Urinary bladder (tissue), 4 donors: ENCODE measurements around the gene GPC4. TPM values are rescaled to one million over a fixed set of nuclear protein-coding genes. Genes with fewer than 3 reads are reported as not detected.

ENCODE experiments used
- DNase-seq: peaks from one replicate; pipeline ENCODE4 v3.0.0-alpha.2; 2015; ENCODE audit errors: extremely low spot score
- H3K27ac ChIP-seq: one replicate; pipeline ENCODE4 v1.5.1; 2013; ENCODE audit warnings: low read depth, mild to moderate bottlenecking, moderate library complexity
- H3K36me3 ChIP-seq: one replicate; pipeline ENCODE4 v1.6.1; 2013; ENCODE audit warnings: mild to moderate bottlenecking, moderate library complexity; ENCODE audit not compliant: insufficient read depth
- H3K4me1 ChIP-seq: one replicate; pipeline ENCODE4 v1.6.1; 2013; ENCODE audit warnings: mild to moderate bottlenecking, moderate library complexity; ENCODE audit not compliant: insufficient read depth
- H3K4me3 ChIP-seq: one replicate; pipeline ENCODE4 v1.5.1; 2013; ENCODE audit warnings: low read depth, low read length
- WGBS: extraction: QIAGEN DNeasy Blood & Tissue Kit; methylation state at CpG from one replicate; pipeline ENCODE4 v1.1.7; 2013; 5-methylcytosine and 5-hydroxymethylcytosine counted together
- polyA plus RNA-seq: library from polyadenylated mRNA; stranded (reverse); fragments of 200-250 nt; gene quantifications from one replicate; pipeline ENCODE4 v1.2.3, GENCODE V29; 2013
- total RNA-seq: library from RNA; depleted of rRNA; stranded (reverse); fragments of >200 nt; gene quantifications from one replicate; pipeline ENCODE4 v1.2.3, GENCODE V29; 2014
- donor health status: healthy with polysubstance abuse.
- donor health status: healthy.

GPC4 gene
- total and polyA plus RNA-seq, 2 donors, result 16.9 to 18.3 TPM

GRCh38 chrX:133250184-133251100, 164.8 kb downstream of the GPC4 start:
- WGBS, result 30% methylated on average over 5 of the region's 5 CpGs
- no peak for DNase-seq
- no peak overlapping the region for H3K27ac ChIP-seq

More at GRCh38 chrX:133250184-133251100, 164.8 kb downstream of the GPC4 start:
- H3K36me3 ChIP-seq, result no peaks in the 10 kb centered on the region
- H3K4me3 ChIP-seq, result no peak overlapping the region
- no peaks in the 10 kb centered on the region for H3K4me1 ChIP-seq

Other genes starting within 250 kb of the GPC4 start
- not detected for gene TFDP3, start 197.1 kb downstream of the GPC4 start, total RNA-seq
- not detected for gene TFDP3, start 197.1 kb downstream of the GPC4 start, polyA plus RNA-seq